Keratinocyte (primary cell): Measurements from ENCODE around the gene CADM2.

ENCODE experiments used
- CTCF ChIP-seq, 3 experiments: IDR thresholded peaks in 1 of 3; conservative IDR thresholded peaks in 1 of 3; optimal IDR thresholded peaks in 1 of 3; 2 replicates in 2 of 3; 3 replicates in 1 of 3; pipeline versions ENCODE3 to v1.5.1; 2011; ENCODE audit warnings: low read length in 3 of 3, mild to moderate bottlenecking in 3 of 3, moderate library complexity in 2 of 3, control low read depth in 1 of 3, inconsistent platforms in 1 of 3; ENCODE audit not compliant: insufficient read depth in 2 of 3; ENCODE audit errors: extremely low read depth in 1 of 3
- EZH2 ChIP-seq: IDR thresholded peaks from one replicate; pipeline ENCODE4 v1.6.1; 2012; ENCODE audit warnings: inconsistent platforms, mild to moderate bottlenecking, low read length, moderate library complexity

- TF ChIP-seq CTCF (optimal IDR thresholded peaks at IDR 0.05 in 1 of 3, IDR thresholded peaks at IDR 0.05 in 1 of 3, conservative IDR thresholded peaks at IDR 0.05 in 1 of 3; ENCODE audit: extremely low read depth in 1 of 3, insufficient read depth in 2 of 3, low read length in 3 of 3) (no peak), EZH2 (no peak)
These were observed 27.0 kb downstream of the CADM2 start for GRCh38 chr3:84985795-84986194.
